ENCODE data around the gene PAK1IP1.

Gene PAK1IP1
- long read RNA-seq, transcript PAK1IP1-201 (10 exons, 1,800 nt) = major isoform, 35 of 56 reads
- long read RNA-seq, partial matches to known transcripts = 0 of 56 reads
- long read RNA-seq, other reads (novel, unspliced or antisense) = 21 of 56 reads

- DNase-seq (ENCODE audit: low read depth in 1 of 2, low spot score in 1 of 2) = peak; percentile 93 to 94
- Histone ChIP-seq H3K27ac (replicated peaks) (peak within 1 kb of the TSS; percentile 99), H3K4me3 (replicated peaks; ENCODE audit: insufficient read depth, low read length) (peak within 1 kb of the TSS; percentile 85), H3K27me3 (ENCODE audit: insufficient read depth, poor library complexity, severe bottlenecking) (no peaks in the 10 kb centered on the region)
- TF ChIP-seq CTCF (IDR thresholded peaks at IDR 0.05; ENCODE audit: insufficient read depth, low read length) (no peak), REST (IDR thresholded peaks at IDR 0.05; ENCODE audit: insufficient replicate concordance, low read depth) (no peak), SPI1 (IDR thresholded peaks at IDR 0.05; ENCODE audit: borderline replicate concordance, low read depth) (no peak), POLR2AphosphoS5 (IDR thresholded peaks at IDR 0.05; ENCODE audit: low read depth) (peak; percentile 88), GABPA (IDR thresholded peaks at IDR 0.05; ENCODE audit: low read depth) (peak; percentile 86)
Measured at GRCh38 chr6:10694302-10695085, at the start of gene PAK1IP1, which contains the start of gene C6orf52. Gene PAK1IP1 (plus strand): TSS chr6:10694972. CDS start chr6:10694986, 14 bp downstream. Gene C6orf52 (minus strand): TSS chr6:10694616. CDS start chr6:10687550, 7,066 bp downstream.

- Histone ChIP-seq H3K27ac (replicated peaks) (no peak overlapping the region), H3K27me3 (ENCODE audit: insufficient read depth, poor library complexity, severe bottlenecking) (no peaks in the 10 kb centered on the region), H3K4me3 (replicated peaks; ENCODE audit: insufficient read depth, low read length) (no peak overlapping the region)
- TF ChIP-seq CTCF (IDR thresholded peaks at IDR 0.05; ENCODE audit: insufficient read depth, low read length) = no peak
- TF ChIP-seq POLR2AphosphoS5 (IDR thresholded peaks at IDR 0.05; ENCODE audit: low read depth) = no peak
- no peak for TF ChIP-seq SPI1 (IDR thresholded peaks at IDR 0.05; ENCODE audit: borderline replicate concordance, low read depth)
- TF ChIP-seq GABPA (IDR thresholded peaks at IDR 0.05; ENCODE audit: low read depth) = no peak
- TF ChIP-seq REST (IDR thresholded peaks at IDR 0.05; ENCODE audit: insufficient replicate concordance, low read depth) = no peak
- DNase-seq (ENCODE audit: low read depth in 1 of 2, low spot score in 1 of 2) = peak in 1 of 2 experiments; percentile 3
Measured at GRCh38 chr6:10655508-10656055, 39.2 kb upstream of the PAK1IP1 start.

GRCh38 chr6:10658910-10659698, 35.7 kb upstream of the PAK1IP1 start:
- Histone ChIP-seq H3K27ac (replicated peaks) (no peak overlapping the region), H3K27me3 (ENCODE audit: insufficient read depth, poor library complexity, severe bottlenecking) (no peaks in the 10 kb centered on the region), H3K4me3 (replicated peaks; ENCODE audit: insufficient read depth, low read length) (no peak overlapping the region)
- no peak for DNase-seq (ENCODE audit: low read depth in 1 of 2, low spot score in 1 of 2)
- TF ChIP-seq POLR2AphosphoS5 (IDR thresholded peaks at IDR 0.05; ENCODE audit: low read depth) (no peak), SPI1 (IDR thresholded peaks at IDR 0.05; ENCODE audit: borderline replicate concordance, low read depth) (no peak), CTCF (IDR thresholded peaks at IDR 0.05; ENCODE audit: insufficient read depth, low read length) (no peak), GABPA (IDR thresholded peaks at IDR 0.05; ENCODE audit: low read depth) (no peak), REST (IDR thresholded peaks at IDR 0.05; ENCODE audit: insufficient replicate concordance, low read depth) (no peak)
